K562 (cell line): ENCODE data around the gene BCAN. TPM values are rescaled to one million over a fixed set of nuclear protein-coding genes. Genes with fewer than 3 reads are reported as not detected.

Source experiments
- DLX4 ChIP-seq: fragments of 250-450 bp; sonication (Bioruptor Pico); IDR thresholded peaks from 2 replicates; pipeline ENCODE4 v1.6.1; 2021; ENCODE audit warnings: mild to moderate bottlenecking
- EGR1 ChIP-seq: fragments of 450-650 bp; conservative IDR thresholded peaks from 2 replicates; pipeline ENCODE4 v1.6.1; 2017; ENCODE audit warnings: mild to moderate bottlenecking
- ELF4 ChIP-seq: fragments of 450-650 bp; formaldehyde crosslinking; IDR thresholded peaks from 2 replicates; pipeline ENCODE4 v1.4.0; 2022; ENCODE audit warnings: missing genetic modification characterization
- HSF4 ChIP-seq: fragments of 250-450 bp; sonication (Bioruptor Pico); IDR thresholded peaks from 2 replicates; pipeline ENCODE4 v2.1.2; 2022; ENCODE audit warnings: mild to moderate bottlenecking, moderate library complexity, borderline replicate concordance
- MNT ChIP-seq, 2 experiments: fragments of 450-650 bp; conservative IDR thresholded peaks; 2 replicates each; pipeline ENCODE4 v1.6.1; 2017; ENCODE audit warnings: mild to moderate bottlenecking in 2 of 2, moderate library complexity in 2 of 2
- NR1H2 ChIP-seq: sonication (generic); formaldehyde crosslinking; IDR thresholded peaks from 2 replicates; pipeline ENCODE4 v1.4.0; 2020; ENCODE audit warnings: mild to moderate bottlenecking, missing genetic modification reagents
- PHB ChIP-seq: fragments of 250-450 bp; sonication (Bioruptor Pico); IDR thresholded peaks from 2 replicates; pipeline ENCODE4 v1.5.0; 2021
- RBFOX2 ChIP-seq: fragments of 200-400 bp; formaldehyde crosslinking; IDR thresholded peaks from 2 replicates; pipeline ENCODE4 v1.6.1; 2017; ENCODE audit warnings: low read depth, mild to moderate bottlenecking, low read length, moderate library complexity
- ZNF263 ChIP-seq: sonication (generic); formaldehyde crosslinking; IDR thresholded peaks from 2 replicates; pipeline ENCODE4 v1.8.0; 2022; ENCODE audit warnings: mild to moderate bottlenecking, missing genetic modification reagents, borderline replicate concordance
- polyA plus RNA-seq, 8 experiments: library from polyadenylated mRNA; depleted of rRNA in 4 of 8; stranded (reverse) in 5 of 8; unstranded in 3 of 8; fragments of >200 nt; fragmentation: Nextera tagmentation in 2 of 8; fragmentation: Illumina TruSeq in 1 of 8; extraction: Ambion mirVana in 2 of 8; extraction: Trizol in 1 of 8; gene quantifications; 2 replicates each; pipeline versions ENCODE4 v1.2.1 to v1.2.3, GENCODE V29; 2011 to 2014; ENCODE audit warnings: inconsistent platforms in 1 of 8, missing spikeins in 1 of 8
- total RNA-seq, 7 experiments: library from RNA; depleted of rRNA in 6 of 7; stranded (reverse); fragments of >200 nt in 6 of 7; fragmentation: Illumina TruSeq in 2 of 7; extraction: Trizol in 2 of 7; gene quantifications; 2 replicates each; pipeline versions ENCODE4 v1.2.1 to v1.2.3, GENCODE V29; 2011 to 2021; ENCODE audit warnings: low replicate concordance in 1 of 7
- TF ChIP-seq, protein P1 (sequence below): sonication (generic); formaldehyde crosslinking; IDR thresholded peaks from 2 replicates; pipeline ENCODE4 v1.8.0; 2022; ENCODE audit warnings: mild to moderate bottlenecking, missing genetic modification reagents, borderline replicate concordance
- TF ChIP-seq, protein P2 (sequence below), 3 experiments: IDR thresholded peaks in 2 of 3; conservative IDR thresholded peaks in 1 of 3; 2 replicates each; pipeline ENCODE4 v1.5.1; 2011 to 2012; ENCODE audit warnings: low read length in 3 of 3, mild to moderate bottlenecking in 3 of 3, control low read depth in 2 of 3, improper control_type of control experiment in 1 of 3, inconsistent platforms in 1 of 3, low read depth in 1 of 3, mixed read lengths in 1 of 3, moderate library complexity in 1 of 3; ENCODE audit not compliant: insufficient read depth in 2 of 3

Gene BCAN
- total and polyA plus RNA-seq, 9 of the 15 experiments (the other 6 are each of a cell fraction or from before 2014, with no cell fraction given) = 0.04 to 0.33 (median 0.14) TPM; not detected in 5

GRCh38 chr1:156625436-156626078, 16.4 kb upstream of the BCAN start (continued):
- TF ChIP-seq, protein P1, sequence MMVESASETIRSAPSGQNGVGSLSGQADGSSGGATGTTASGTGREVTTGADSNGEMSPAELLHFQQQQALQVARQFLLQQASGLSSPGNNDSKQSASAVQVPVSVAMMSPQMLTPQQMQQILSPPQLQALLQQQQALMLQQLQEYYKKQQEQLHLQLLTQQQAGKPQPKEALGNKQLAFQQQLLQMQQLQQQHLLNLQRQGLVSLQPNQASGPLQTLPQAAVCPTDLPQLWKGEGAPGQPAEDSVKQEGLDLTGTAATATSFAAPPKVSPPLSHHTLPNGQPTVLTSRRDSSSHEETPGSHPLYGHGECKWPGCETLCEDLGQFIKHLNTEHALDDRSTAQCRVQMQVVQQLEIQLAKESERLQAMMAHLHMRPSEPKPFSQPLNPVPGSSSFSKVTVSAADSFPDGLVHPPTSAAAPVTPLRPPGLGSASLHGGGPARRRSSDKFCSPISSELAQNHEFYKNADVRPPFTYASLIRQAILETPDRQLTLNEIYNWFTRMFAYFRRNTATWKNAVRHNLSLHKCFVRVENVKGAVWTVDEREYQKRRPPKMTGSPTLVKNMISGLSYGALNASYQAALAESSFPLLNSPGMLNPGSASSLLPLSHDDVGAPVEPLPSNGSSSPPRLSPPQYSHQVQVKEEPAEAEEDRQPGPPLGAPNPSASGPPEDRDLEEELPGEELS (CRISPR knock-in tag) = no peak
- no peak for TF ChIP-seq DLX4 (CRISPR knock-in tag)
- no peak; the same call in 1 of the 2 replicates for TF ChIP-seq ZNF263 (CRISPR knock-in tag)
- TF ChIP-seq, protein P2, sequence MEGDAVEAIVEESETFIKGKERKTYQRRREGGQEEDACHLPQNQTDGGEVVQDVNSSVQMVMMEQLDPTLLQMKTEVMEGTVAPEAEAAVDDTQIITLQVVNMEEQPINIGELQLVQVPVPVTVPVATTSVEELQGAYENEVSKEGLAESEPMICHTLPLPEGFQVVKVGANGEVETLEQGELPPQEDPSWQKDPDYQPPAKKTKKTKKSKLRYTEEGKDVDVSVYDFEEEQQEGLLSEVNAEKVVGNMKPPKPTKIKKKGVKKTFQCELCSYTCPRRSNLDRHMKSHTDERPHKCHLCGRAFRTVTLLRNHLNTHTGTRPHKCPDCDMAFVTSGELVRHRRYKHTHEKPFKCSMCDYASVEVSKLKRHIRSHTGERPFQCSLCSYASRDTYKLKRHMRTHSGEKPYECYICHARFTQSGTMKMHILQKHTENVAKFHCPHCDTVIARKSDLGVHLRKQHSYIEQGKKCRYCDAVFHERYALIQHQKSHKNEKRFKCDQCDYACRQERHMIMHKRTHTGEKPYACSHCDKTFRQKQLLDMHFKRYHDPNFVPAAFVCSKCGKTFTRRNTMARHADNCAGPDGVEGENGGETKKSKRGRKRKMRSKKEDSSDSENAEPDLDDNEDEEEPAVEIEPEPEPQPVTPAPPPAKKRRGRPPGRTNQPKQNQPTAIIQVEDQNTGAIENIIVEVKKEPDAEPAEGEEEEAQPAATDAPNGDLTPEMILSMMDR (IDR thresholded peaks at IDR 0.05 in 2 of 3, conservative IDR thresholded peaks at IDR 0.05 in 1 of 3; ENCODE audit: insufficient read depth in 2 of 3, low read depth in 1 of 3, low read length in 3 of 3) = peak; percentile 77 to 89 (median 82)
- TF ChIP-seq HSF4 (CRISPR knock-in tag) = no peak
- TF ChIP-seq ELF4 = no peak
- TF ChIP-seq NR1H2 (CRISPR knock-in tag) = no peak
- TF ChIP-seq EGR1 = no peak; the same call in 1 of the 2 replicates
- no peak for TF ChIP-seq MNT (conservative IDR thresholded peaks at IDR 0.05)
- no peak for TF ChIP-seq RBFOX2
- no peak for TF ChIP-seq PHB (CRISPR knock-in tag)
